Measurements from ENCODE around the gene CDC25C.

DNA sequence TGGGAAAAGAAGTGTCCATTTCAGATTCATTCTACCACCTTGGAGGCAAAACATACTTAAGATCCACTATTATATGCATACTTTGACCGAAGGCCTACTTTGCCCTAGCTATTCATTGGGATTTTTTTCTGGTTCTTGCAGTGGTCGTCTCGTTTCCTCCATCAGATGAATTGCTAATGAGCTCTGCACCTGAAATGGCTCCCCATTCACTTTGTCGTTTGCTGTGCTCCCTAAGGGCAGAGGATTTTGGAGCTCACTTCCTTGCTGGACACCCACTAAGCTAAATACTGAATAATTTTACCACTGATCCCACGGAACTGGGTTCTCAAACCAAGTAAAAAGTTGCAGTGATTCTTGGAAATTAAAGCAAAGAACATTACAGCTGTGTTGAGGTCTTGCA is 22.8 kb upstream of the CDC25C start:
- TF ChIP-seq, protein P1, sequence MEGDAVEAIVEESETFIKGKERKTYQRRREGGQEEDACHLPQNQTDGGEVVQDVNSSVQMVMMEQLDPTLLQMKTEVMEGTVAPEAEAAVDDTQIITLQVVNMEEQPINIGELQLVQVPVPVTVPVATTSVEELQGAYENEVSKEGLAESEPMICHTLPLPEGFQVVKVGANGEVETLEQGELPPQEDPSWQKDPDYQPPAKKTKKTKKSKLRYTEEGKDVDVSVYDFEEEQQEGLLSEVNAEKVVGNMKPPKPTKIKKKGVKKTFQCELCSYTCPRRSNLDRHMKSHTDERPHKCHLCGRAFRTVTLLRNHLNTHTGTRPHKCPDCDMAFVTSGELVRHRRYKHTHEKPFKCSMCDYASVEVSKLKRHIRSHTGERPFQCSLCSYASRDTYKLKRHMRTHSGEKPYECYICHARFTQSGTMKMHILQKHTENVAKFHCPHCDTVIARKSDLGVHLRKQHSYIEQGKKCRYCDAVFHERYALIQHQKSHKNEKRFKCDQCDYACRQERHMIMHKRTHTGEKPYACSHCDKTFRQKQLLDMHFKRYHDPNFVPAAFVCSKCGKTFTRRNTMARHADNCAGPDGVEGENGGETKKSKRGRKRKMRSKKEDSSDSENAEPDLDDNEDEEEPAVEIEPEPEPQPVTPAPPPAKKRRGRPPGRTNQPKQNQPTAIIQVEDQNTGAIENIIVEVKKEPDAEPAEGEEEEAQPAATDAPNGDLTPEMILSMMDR (IDR thresholded peaks at IDR 0.05): no peak
- TF ChIP-seq POLR2A (IDR thresholded peaks at IDR 0.05; ENCODE audit: low read depth) (no peak), POLR2AphosphoS5 (IDR thresholded peaks at IDR 0.05) (no peak), EP300 (IDR thresholded peaks at IDR 0.05) (no peak)
